Measurements from ENCODE around the gene KLF12.

The KLF12 gene

GRCh38 chr13:74101436-74101835 is 32.8 kb downstream of the KLF12 start:
- no peaks in the 10 kb centered on the region for H3K36me3 ChIP-seq (ENCODE audit: insufficient read depth, low read length)
- H3K4me1 ChIP-seq (ENCODE audit: control insufficient read depth, insufficient read depth, low read length) = peaks cover 21% of the 10 kb centered on the region
- H3K27me3 ChIP-seq (ENCODE audit: control insufficient read depth, insufficient read depth, low read length) = no peaks in the 10 kb centered on the region
- no peaks in the 10 kb centered on the region for H3K9me3 ChIP-seq (replicated peaks; ENCODE audit: low read length)
- no peak overlapping the region for H3K4me3 ChIP-seq (ENCODE audit: low read length)
- no peak overlapping the region for H3K4me2 ChIP-seq (ENCODE audit: low read length)
- H3K9ac ChIP-seq (ENCODE audit: low read depth, low read length) = no peak overlapping the region

GRCh38 chr13:74098077-74098476 is 36.1 kb downstream of the KLF12 start:
- no peak overlapping the region for H3K4me2 ChIP-seq (ENCODE audit: low read length)
- H3K36me3 ChIP-seq (ENCODE audit: insufficient read depth, low read length) = no peaks in the 10 kb centered on the region
- no peak overlapping the region for H3K9ac ChIP-seq (ENCODE audit: low read depth, low read length)
- H3K9me3 ChIP-seq (replicated peaks; ENCODE audit: low read length) = no peaks in the 10 kb centered on the region
- peaks cover 10% of the 10 kb centered on the region for H3K4me1 ChIP-seq (ENCODE audit: control insufficient read depth, insufficient read depth, low read length)
- no peaks in the 10 kb centered on the region for H3K27me3 ChIP-seq (ENCODE audit: control insufficient read depth, insufficient read depth, low read length)
- H3K4me3 ChIP-seq (ENCODE audit: low read length) = no peak overlapping the region

DNA sequence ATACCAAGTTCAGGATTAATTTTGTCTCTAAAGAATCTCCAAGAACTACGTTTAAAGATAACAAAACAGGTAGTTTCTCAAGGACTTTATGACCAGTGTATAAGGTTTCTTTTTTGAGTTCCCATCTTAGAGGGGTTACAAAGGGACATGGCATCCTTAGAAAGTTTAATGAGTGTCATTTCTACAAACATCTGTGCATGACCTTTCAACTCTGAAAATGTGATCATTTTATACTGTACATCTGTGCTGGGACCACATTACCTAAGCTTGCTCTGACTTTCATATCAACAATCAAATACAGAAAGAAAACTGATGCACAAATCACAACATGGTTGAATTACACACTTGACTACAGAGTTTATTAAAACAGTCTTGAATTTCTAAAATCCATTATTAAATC is 37.1 kb downstream of the KLF12 start:
- H3K36me3 ChIP-seq (ENCODE audit: insufficient read depth, low read length) = no peaks in the 10 kb centered on the region
- no peaks in the 10 kb centered on the region for H3K9me3 ChIP-seq (replicated peaks; ENCODE audit: low read length)
- H3K9ac ChIP-seq (ENCODE audit: low read depth, low read length) = no peak overlapping the region
- H3K4me1 ChIP-seq (ENCODE audit: control insufficient read depth, insufficient read depth, low read length) = peaks cover 4% of the 10 kb centered on the region
- no peaks in the 10 kb centered on the region for H3K27me3 ChIP-seq (ENCODE audit: control insufficient read depth, insufficient read depth, low read length)
- H3K4me3 ChIP-seq (ENCODE audit: low read length) = no peak overlapping the region
- no peak overlapping the region for H3K4me2 ChIP-seq (ENCODE audit: low read length)

- Histone ChIP-seq H3K9ac (ENCODE audit: low read depth, low read length) (no peak overlapping the region), H3K27me3 (ENCODE audit: control insufficient read depth, insufficient read depth, low read length) (no peaks in the 10 kb centered on the region), H3K4me3 (ENCODE audit: low read length) (no peak overlapping the region), H3K4me2 (ENCODE audit: low read length) (no peak overlapping the region), H3K36me3 (ENCODE audit: insufficient read depth, low read length) (no peaks in the 10 kb centered on the region), H3K4me1 (ENCODE audit: control insufficient read depth, insufficient read depth, low read length) (peaks cover 11% of the 10 kb centered on the region), H3K9me3 (replicated peaks; ENCODE audit: low read length) (no peaks in the 10 kb centered on the region)
Measured at GRCh38 chr13:74093691-74094090, 40.5 kb downstream of the KLF12 start.

DNA sequence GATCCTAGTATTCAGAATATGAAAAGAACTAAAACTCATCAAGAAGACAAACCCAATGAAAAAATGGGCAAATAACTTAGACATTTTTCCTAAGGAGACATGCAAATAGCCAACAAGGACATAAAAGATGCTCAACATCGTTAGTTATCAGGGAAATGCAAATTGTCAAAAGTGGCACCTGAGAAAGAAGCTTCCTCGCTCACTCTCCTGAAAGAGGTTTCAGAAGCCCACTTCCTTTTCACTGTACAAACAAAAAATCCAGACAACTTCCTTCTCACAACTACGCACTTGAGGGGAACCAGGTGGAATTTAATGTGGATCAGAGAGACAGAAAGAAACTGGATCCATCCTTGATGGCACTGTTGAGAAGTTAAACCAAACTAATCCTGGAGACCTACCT is 41.5 kb downstream of the KLF12 start:
- no peak overlapping the region for H3K9ac ChIP-seq (ENCODE audit: low read depth, low read length)
- peaks cover 11% of the 10 kb centered on the region for H3K4me1 ChIP-seq (ENCODE audit: control insufficient read depth, insufficient read depth, low read length)
- H3K36me3 ChIP-seq (ENCODE audit: insufficient read depth, low read length) = no peaks in the 10 kb centered on the region
- no peak overlapping the region for H3K4me2 ChIP-seq (ENCODE audit: low read length)
- H3K9me3 ChIP-seq (replicated peaks; ENCODE audit: low read length) = no peaks in the 10 kb centered on the region
- no peak overlapping the region for H3K4me3 ChIP-seq (ENCODE audit: low read length)
- no peaks in the 10 kb centered on the region for H3K27me3 ChIP-seq (ENCODE audit: control insufficient read depth, insufficient read depth, low read length)

GRCh38 chr13:74090869-74091605 is 43.2 kb downstream of the KLF12 start:
- H3K4me1 ChIP-seq (ENCODE audit: control insufficient read depth, insufficient read depth, low read length) = peaks cover 11% of the 10 kb centered on the region
- no peak overlapping the region for H3K4me2 ChIP-seq (ENCODE audit: low read length)
- no peaks in the 10 kb centered on the region for H3K27me3 ChIP-seq (ENCODE audit: control insufficient read depth, insufficient read depth, low read length)
- H3K9ac ChIP-seq (ENCODE audit: low read depth, low read length) = no peak overlapping the region
- H3K36me3 ChIP-seq (ENCODE audit: insufficient read depth, low read length) = no peaks in the 10 kb centered on the region
- H3K4me3 ChIP-seq (ENCODE audit: low read length) = no peak overlapping the region
- H3K9me3 ChIP-seq (replicated peaks; ENCODE audit: low read length) = no peaks in the 10 kb centered on the region

DNA sequence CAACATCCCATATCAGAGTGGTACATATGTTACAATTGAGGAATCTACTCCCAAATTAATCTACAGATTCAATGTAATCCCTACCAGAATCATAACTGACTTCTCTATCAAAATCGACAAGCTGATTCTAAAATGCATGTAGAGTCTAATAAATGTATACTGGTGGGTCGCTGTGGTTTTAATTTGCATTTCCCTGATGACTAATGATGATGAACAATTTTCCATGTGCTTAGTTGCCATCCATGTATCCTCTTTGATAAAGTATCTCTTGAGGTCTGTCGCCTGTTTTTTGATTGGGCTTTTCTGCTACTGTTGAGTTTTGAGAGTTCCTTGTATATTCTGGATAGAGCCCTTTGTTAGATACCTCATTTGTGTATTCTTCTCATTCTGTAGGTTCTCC is 43.8 kb downstream of the KLF12 start:
- H3K27me3 ChIP-seq (ENCODE audit: control insufficient read depth, insufficient read depth, low read length) = no peaks in the 10 kb centered on the region
- no peak overlapping the region for H3K4me2 ChIP-seq (ENCODE audit: low read length)
- no peak overlapping the region for H3K4me3 ChIP-seq (ENCODE audit: low read length)
- H3K36me3 ChIP-seq (ENCODE audit: insufficient read depth, low read length) = no peaks in the 10 kb centered on the region
- H3K9me3 ChIP-seq (replicated peaks; ENCODE audit: low read length) = no peaks in the 10 kb centered on the region
- no peak overlapping the region for H3K9ac ChIP-seq (ENCODE audit: low read depth, low read length)
- peaks cover 11% of the 10 kb centered on the region for H3K4me1 ChIP-seq (ENCODE audit: control insufficient read depth, insufficient read depth, low read length)

GRCh38 chr13:74087357-74087756 is 46.8 kb downstream of the KLF12 start:
- Histone ChIP-seq H3K27me3 (ENCODE audit: control insufficient read depth, insufficient read depth, low read length) (no peaks in the 10 kb centered on the region), H3K9ac (ENCODE audit: low read depth, low read length) (no peak overlapping the region), H3K9me3 (replicated peaks; ENCODE audit: low read length) (no peaks in the 10 kb centered on the region), H3K36me3 (ENCODE audit: insufficient read depth, low read length) (no peaks in the 10 kb centered on the region), H3K4me2 (ENCODE audit: low read length) (no peak overlapping the region), H3K4me3 (ENCODE audit: low read length) (no peak overlapping the region), H3K4me1 (ENCODE audit: control insufficient read depth, insufficient read depth, low read length) (peaks cover 14% of the 10 kb centered on the region)
